Osteocyte (in vitro differentiated cells): ENCODE results near the gene PTGES3L. TPM values are rescaled to one million over a fixed set of nuclear protein-coding genes. Genes with fewer than 3 reads are reported as not detected.
"Not testable (repeated sequence)": the region's sequence is repeated elsewhere in the genome, so short reads cannot be mapped to it uniquely, and the experiment has no call there.

ENCODE experiments used
- DNase-seq: peaks from one replicate; pipeline ENCODE4 v3.0.0; 2021; ENCODE audit warnings: mixed read lengths; ENCODE audit not compliant: unreplicated experiment; ENCODE audit errors: extremely low spot score
- H3K27ac Mint-ChIP-seq: one replicate; pipeline ENCODE4 v1.8.0; 2021; ENCODE audit warnings: mild to moderate bottlenecking, mixed read lengths; ENCODE audit not compliant: unreplicated experiment
- H3K27me3 Mint-ChIP-seq: one replicate; pipeline ENCODE4 v1.8.0; 2021; ENCODE audit warnings: mixed read lengths; ENCODE audit not compliant: unreplicated experiment
- H3K36me3 Mint-ChIP-seq: one replicate; pipeline ENCODE4 v1.8.0; 2021; ENCODE audit warnings: mixed read lengths; ENCODE audit not compliant: unreplicated experiment
- H3K4me1 Mint-ChIP-seq: one replicate; pipeline ENCODE4 v1.8.0; 2021; ENCODE audit warnings: mixed read lengths; ENCODE audit not compliant: unreplicated experiment
- H3K4me3 Mint-ChIP-seq: one replicate; pipeline ENCODE4 v1.8.0; 2021; ENCODE audit warnings: mild to moderate bottlenecking, moderate library complexity, mixed read lengths; ENCODE audit not compliant: unreplicated experiment
- H3K9me3 Mint-ChIP-seq: one replicate; pipeline ENCODE4 v1.8.0; 2021; ENCODE audit warnings: mixed read lengths; ENCODE audit not compliant: unreplicated experiment
- total RNA-seq: library from RNA; stranded (reverse); gene quantifications from 2 replicates; pipeline ENCODE4 v1.2.1, GENCODE V29; 2021
- TF ChIP-seq, protein P1 (sequence below): fragments of 200-600 bp; sonication (generic); IDR thresholded peaks from 2 replicates; pipeline ENCODE4 v1.5.0; 2021; ENCODE audit warnings: antibody characterized with exemption, mild to moderate bottlenecking, moderate library complexity

Gene PTGES3L
- total RNA-seq, 1 donor from 2014 or later = 0.35 TPM

DNA sequence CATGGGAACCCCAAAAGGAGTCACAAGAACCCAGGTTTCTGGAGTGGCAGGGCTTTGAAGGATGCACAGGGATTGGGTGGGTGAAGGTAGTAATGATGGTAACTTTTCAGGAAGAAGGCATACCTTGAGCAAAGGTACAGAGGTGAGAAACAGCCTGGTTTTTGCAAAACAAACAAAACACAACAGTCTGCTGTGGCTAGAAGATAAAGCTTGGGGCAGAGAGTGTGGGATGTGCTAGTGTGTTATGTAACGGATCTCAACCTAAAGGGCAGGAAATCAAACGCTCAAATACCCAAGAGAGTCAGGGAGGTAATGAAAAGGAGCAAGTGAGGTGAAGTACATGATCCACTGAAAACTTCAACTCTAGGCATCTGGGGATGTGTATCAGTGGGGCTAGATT lies 4.6 kb downstream of the PTGES3L start:
- H3K36me3 Mint-ChIP-seq = no peaks in the 10 kb centered on the region
- peaks cover 16% of the 10 kb centered on the region for H3K4me1 Mint-ChIP-seq
- no peak for DNase-seq
- H3K27me3 Mint-ChIP-seq = no peaks in the 10 kb centered on the region
- no peak overlapping the region for H3K4me3 Mint-ChIP-seq
- TF ChIP-seq, protein P1, sequence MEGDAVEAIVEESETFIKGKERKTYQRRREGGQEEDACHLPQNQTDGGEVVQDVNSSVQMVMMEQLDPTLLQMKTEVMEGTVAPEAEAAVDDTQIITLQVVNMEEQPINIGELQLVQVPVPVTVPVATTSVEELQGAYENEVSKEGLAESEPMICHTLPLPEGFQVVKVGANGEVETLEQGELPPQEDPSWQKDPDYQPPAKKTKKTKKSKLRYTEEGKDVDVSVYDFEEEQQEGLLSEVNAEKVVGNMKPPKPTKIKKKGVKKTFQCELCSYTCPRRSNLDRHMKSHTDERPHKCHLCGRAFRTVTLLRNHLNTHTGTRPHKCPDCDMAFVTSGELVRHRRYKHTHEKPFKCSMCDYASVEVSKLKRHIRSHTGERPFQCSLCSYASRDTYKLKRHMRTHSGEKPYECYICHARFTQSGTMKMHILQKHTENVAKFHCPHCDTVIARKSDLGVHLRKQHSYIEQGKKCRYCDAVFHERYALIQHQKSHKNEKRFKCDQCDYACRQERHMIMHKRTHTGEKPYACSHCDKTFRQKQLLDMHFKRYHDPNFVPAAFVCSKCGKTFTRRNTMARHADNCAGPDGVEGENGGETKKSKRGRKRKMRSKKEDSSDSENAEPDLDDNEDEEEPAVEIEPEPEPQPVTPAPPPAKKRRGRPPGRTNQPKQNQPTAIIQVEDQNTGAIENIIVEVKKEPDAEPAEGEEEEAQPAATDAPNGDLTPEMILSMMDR = no peak
- H3K9me3 Mint-ChIP-seq = no peaks in the 10 kb centered on the region
- no peak overlapping the region for H3K27ac Mint-ChIP-seq

DNA sequence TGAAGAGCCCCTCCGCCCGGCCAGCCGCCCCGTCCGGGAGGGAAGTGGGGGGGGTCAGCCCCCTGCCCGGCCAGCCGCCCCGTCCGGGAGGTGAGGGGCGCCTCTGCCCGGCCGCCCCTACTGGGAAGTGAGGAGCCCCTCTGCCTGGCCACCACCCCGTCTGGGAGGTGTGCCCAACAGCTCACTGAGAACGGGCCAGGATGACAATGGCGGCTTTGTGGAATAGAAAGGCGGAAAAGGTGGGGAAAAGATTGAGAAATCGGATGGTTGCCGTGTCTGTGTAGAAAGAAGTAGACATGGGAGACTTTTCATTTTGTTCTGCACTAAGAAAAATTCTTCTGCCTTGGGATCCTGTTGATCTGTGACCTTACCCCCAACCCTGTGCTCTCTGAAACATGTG lies 6.6 kb downstream of the PTGES3L start:
- H3K36me3 Mint-ChIP-seq, DNase-seq, H3K4me3 Mint-ChIP-seq, H3K27ac Mint-ChIP-seq, H3K27me3 Mint-ChIP-seq, H3K9me3 Mint-ChIP-seq, H3K4me1 Mint-ChIP-seq: not testable (repeated sequence)

DNA sequence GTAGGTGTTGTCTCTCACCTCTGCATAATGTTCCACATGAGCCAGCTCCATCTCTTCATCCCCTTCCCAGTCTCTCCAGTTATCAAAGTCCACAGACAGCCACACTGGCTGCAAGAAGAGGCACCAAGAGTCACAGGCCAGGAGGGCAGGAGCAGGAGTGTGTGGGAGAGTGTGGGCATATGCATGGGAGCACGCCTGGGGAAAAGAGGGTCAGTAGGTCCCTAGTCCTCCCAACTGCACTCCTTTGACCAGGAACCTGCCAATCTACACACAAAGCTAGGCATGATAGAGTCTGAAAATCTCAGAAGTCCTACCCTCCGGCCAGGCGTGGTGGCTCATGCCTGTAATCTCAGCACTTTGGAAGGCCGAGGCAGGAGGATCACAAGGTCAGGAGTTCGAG lies 8.3 kb downstream of the PTGES3L start:
- H3K27me3 Mint-ChIP-seq = no peaks in the 10 kb centered on the region
- H3K27ac Mint-ChIP-seq = no peak overlapping the region
- TF ChIP-seq, protein P1 = no peak
- no peak for DNase-seq
- peaks cover 3% of the 10 kb centered on the region for H3K4me1 Mint-ChIP-seq
- no peaks in the 10 kb centered on the region for H3K36me3 Mint-ChIP-seq
- H3K4me3 Mint-ChIP-seq = no peak overlapping the region
- H3K9me3 Mint-ChIP-seq = no peaks in the 10 kb centered on the region

DNA sequence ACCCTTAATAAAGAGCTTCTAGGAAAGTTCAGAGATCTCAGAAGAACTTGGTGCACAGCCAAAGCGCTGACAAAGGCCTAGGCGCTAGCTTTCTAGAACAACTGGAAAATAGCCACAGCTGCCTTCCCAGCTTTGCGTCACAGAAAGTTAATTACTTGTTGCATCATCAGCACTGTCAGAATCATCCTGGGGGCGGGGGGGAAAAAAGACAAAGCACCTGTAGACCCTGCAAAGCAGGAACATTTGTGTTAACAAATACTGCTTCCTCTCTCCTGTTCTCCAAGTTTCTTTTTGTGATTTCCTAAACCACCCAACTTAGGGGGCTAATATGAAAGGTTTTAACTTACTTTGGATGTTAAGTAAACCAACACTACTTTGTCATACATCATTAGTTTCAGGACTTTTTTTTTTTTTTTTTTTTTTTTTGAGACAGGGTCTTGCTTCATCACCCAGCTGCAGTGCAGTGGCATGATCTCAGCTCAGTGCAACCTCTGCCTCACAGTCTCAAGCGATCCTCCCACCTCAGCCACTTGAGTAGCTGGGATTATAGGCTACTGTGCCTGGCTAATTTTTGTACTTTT lies 10.8 kb downstream of the PTGES3L start:
- Mint-ChIP-seq H3K4me1 (peaks cover 7% of the 10 kb centered on the region), H3K27ac (no peak overlapping the region), H3K9me3 (no peaks in the 10 kb centered on the region), H3K27me3 (no peaks in the 10 kb centered on the region), H3K36me3 (no peaks in the 10 kb centered on the region), H3K4me3 (no peak overlapping the region)
- no peak for DNase-seq
- TF ChIP-seq, protein P1 = no peak

DNA sequence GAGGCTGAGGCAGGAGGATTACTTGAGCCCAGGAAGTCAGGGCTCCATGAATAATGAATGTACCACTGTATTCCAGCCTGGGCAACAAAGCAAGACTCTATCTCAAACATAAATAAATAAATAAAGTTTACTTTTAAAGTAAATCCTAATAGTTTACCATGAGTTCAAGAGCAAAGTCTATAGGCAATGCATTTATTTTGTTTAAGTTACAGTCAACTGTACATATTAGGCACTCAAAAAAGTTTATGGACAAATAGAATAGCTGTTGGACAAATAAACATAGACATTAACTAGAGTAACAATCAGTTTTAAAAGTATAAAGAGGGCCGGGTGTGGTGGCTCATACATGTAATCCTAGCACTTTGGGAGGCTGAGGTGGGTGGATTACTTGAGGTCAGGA lies 12.0 kb downstream of the PTGES3L start:
- Mint-ChIP-seq H3K4me1 (peaks cover 12% of the 10 kb centered on the region), H3K4me3 (no peak overlapping the region), H3K9me3 (no peaks in the 10 kb centered on the region), H3K36me3 (no peaks in the 10 kb centered on the region), H3K27me3 (no peaks in the 10 kb centered on the region), H3K27ac (no peak overlapping the region)
- no peak for DNase-seq
- TF ChIP-seq, protein P1 = no peak
